Neural progenitor cell (in vitro differentiated cells): ENCODE results near the gene ZNF330. TPM values are rescaled to one million over a fixed set of nuclear protein-coding genes. Genes with fewer than 3 reads are reported as not detected.

Experiments used
- DNase-seq: peaks from one replicate; pipeline ENCODE4 v3.0.0-alpha.2; 2016; ENCODE audit warnings: low spot score
- H2AFZ ChIP-seq: fragments of 200-600 bp; sonication (generic); replicated peaks from 2 replicates; pipeline ENCODE4 v1.6.1; 2016; ENCODE audit warnings: antibody characterized with exemption
- H3F3A ChIP-seq: fragments of 200-600 bp; sonication (generic); 2 replicates; pipeline ENCODE4 v1.6.1; 2016; ENCODE audit warnings: antibody characterized with exemption, low read depth
- H3K27ac ChIP-seq: fragments of 200-600 bp; sonication (generic); 2 replicates; pipeline ENCODE4 v1.5.1; 2016; ENCODE audit warnings: mild to moderate bottlenecking
- H3K27me3 ChIP-seq: fragments of 200-600 bp; sonication (generic); 2 replicates; pipeline ENCODE4 v1.6.1; 2016; ENCODE audit warnings: mild to moderate bottlenecking, moderate library complexity
- H3K36me3 ChIP-seq: fragments of 200-600 bp; sonication (generic); 2 replicates; pipeline ENCODE4 v1.5.1; 2016
- H3K4me1 ChIP-seq: fragments of 200-600 bp; sonication (generic); 2 replicates; pipeline ENCODE4 v1.6.1; 2016; ENCODE audit warnings: mixed run types
- H3K4me2 ChIP-seq: fragments of 200-600 bp; sonication (generic); 2 replicates; pipeline ENCODE4 v1.6.1; 2016
- H3K4me3 ChIP-seq: fragments of 200-600 bp; sonication (generic); 2 replicates; pipeline ENCODE4 v1.5.1; 2016
- H3K79me2 ChIP-seq: fragments of 200-600 bp; sonication (generic); 2 replicates; pipeline ENCODE4 v1.6.1; 2016; ENCODE audit warnings: low read depth
- H3K9ac ChIP-seq: fragments of 200-600 bp; sonication (generic); 2 replicates; pipeline ENCODE4 v1.6.1; 2016
- H3K9me3 ChIP-seq: fragments of 200-600 bp; sonication (generic); 2 replicates; pipeline ENCODE4 v1.5.1; 2016; ENCODE audit warnings: low read depth
- H4K20me1 ChIP-seq: fragments of 200-600 bp; sonication (generic); 2 replicates; pipeline ENCODE4 v1.6.1; 2016; ENCODE audit warnings: low read depth
- H3K27ac Mint-ChIP-seq: 3 replicates; pipeline ENCODE4 v1.8.0; 2021; ENCODE audit warnings: mixed read lengths
- H3K27me3 Mint-ChIP-seq: 2 replicates; pipeline ENCODE4 v1.8.0; 2022; ENCODE audit warnings: low read depth, mild to moderate bottlenecking, inconsistent platforms, moderate library complexity, mixed read lengths; ENCODE audit not compliant: insufficient read depth
- H3K36me3 Mint-ChIP-seq: 3 replicates; pipeline ENCODE4 v1.8.0; 2021; ENCODE audit warnings: mixed read lengths
- H3K4me1 Mint-ChIP-seq: 3 replicates; pipeline ENCODE4 v1.8.0; 2021; ENCODE audit warnings: mixed read lengths
- H3K4me3 Mint-ChIP-seq: 3 replicates; pipeline ENCODE4 v1.8.0; 2021; ENCODE audit warnings: mild to moderate bottlenecking, moderate library complexity, mixed read lengths
- H3K9me3 Mint-ChIP-seq: 3 replicates; pipeline ENCODE4 v1.8.0; 2020; ENCODE audit warnings: mixed read lengths
- CTCF ChIP-seq: fragments of 200-600 bp; sonication (generic); IDR thresholded peaks from 2 replicates; pipeline ENCODE4 v1.5.1; 2017; ENCODE audit warnings: antibody characterized with exemption, mild to moderate bottlenecking
- EZH2 ChIP-seq: fragments of 200-600 bp; sonication (generic); IDR thresholded peaks from 2 replicates; pipeline ENCODE4 v1.6.1; 2017; ENCODE audit warnings: antibody characterized with exemption, mild to moderate bottlenecking, moderate library complexity
- EZH2phosphoT487 ChIP-seq: fragments of 200-600 bp; sonication (generic); IDR thresholded peaks from 2 replicates; pipeline ENCODE4 v1.6.1; 2017; ENCODE audit warnings: antibody characterized with exemption
- total RNA-seq: library from RNA; depleted of rRNA; stranded (reverse); fragments of >200 nt; gene quantifications from 2 replicates; pipeline ENCODE4 v1.2.3, GENCODE V29; 2015; ENCODE audit warnings: low replicate concordance

ZNF330 gene
- total RNA-seq, 1 donor from 2014 or later = 59.2 TPM

GRCh38 chr4:141283152-141283551 lies 62.5 kb downstream of the ZNF330 start:
- no peak overlapping the region for H3K4me2 ChIP-seq
- H3K27me3 ChIP-seq = no peaks in the 10 kb centered on the region
- no peak overlapping the region for H3K4me3 Mint-ChIP-seq
- H2AFZ ChIP-seq = no peak overlapping the region
- H3K4me3 ChIP-seq = no peak overlapping the region
- H3K27ac Mint-ChIP-seq = no peak overlapping the region
- no peaks in the 10 kb centered on the region for H3K9me3 ChIP-seq
- no peaks in the 10 kb centered on the region for H3K36me3 Mint-ChIP-seq
- H3K9me3 Mint-ChIP-seq = no peaks in the 10 kb centered on the region
- H3K27ac ChIP-seq = no peak overlapping the region
- H3F3A ChIP-seq = no peaks in the 10 kb centered on the region
- no peak for TF ChIP-seq EZH2
- TF ChIP-seq CTCF = no peak
- TF ChIP-seq EZH2phosphoT487 = no peak
- H3K79me2 ChIP-seq = no peaks in the 10 kb centered on the region
- H4K20me1 ChIP-seq = no peaks in the 10 kb centered on the region
- H3K27me3 Mint-ChIP-seq = no peaks in the 10 kb centered on the region
- H3K36me3 ChIP-seq = no peaks in the 10 kb centered on the region
- no peaks in the 10 kb centered on the region for H3K4me1 Mint-ChIP-seq
- no peak overlapping the region for H3K9ac ChIP-seq
- DNase-seq = no peak
- H3K4me1 ChIP-seq = no peaks in the 10 kb centered on the region

- no peak for DNase-seq
- no peaks in the 10 kb centered on the region for H3K79me2 ChIP-seq
- H3K36me3 ChIP-seq = no peaks in the 10 kb centered on the region
- H3K4me1 ChIP-seq = no peaks in the 10 kb centered on the region
- H3K4me3 Mint-ChIP-seq = no peak overlapping the region
- H3K9ac ChIP-seq = no peak overlapping the region
- H3F3A ChIP-seq = no peaks in the 10 kb centered on the region
- no peaks in the 10 kb centered on the region for H3K9me3 Mint-ChIP-seq
- no peaks in the 10 kb centered on the region for H3K4me1 Mint-ChIP-seq
- H3K27ac Mint-ChIP-seq = no peak overlapping the region
- H3K36me3 Mint-ChIP-seq = no peaks in the 10 kb centered on the region
- H2AFZ ChIP-seq = no peak overlapping the region
- H3K27ac ChIP-seq = no peak overlapping the region
- no peaks in the 10 kb centered on the region for H3K27me3 Mint-ChIP-seq
- no peak overlapping the region for H3K4me3 ChIP-seq
- no peaks in the 10 kb centered on the region for H4K20me1 ChIP-seq
- no peaks in the 10 kb centered on the region for H3K27me3 ChIP-seq
- no peaks in the 10 kb centered on the region for H3K9me3 ChIP-seq
- TF ChIP-seq EZH2phosphoT487 (no peak), EZH2 (no peak), CTCF (no peak)
- H3K4me2 ChIP-seq = no peak overlapping the region
These were observed 62.9 kb downstream of the ZNF330 start for GRCh38 chr4:141283563-141283962.

Other genes starting within 250 kb of the ZNF330 start
- gene RNF150, start 87.4 kb upstream of the ZNF330 start, total RNA-seq = 1.4 and 2.6 TPM in 2 replicates